Fibroblast of lung (primary cell): ENCODE data around the gene PTPRQ. TPM values are rescaled to one million over a fixed set of nuclear protein-coding genes. Genes with fewer than 3 reads are reported as not detected.
A peak's percentile ranks its signal among the peaks of the same experiment; 100 is the strongest.

ENCODE experiments used
- DNase-seq, 2 donors: peaks; one replicate each; pipeline versions ENCODE4 v3.0.0 to v3.0.0-alpha.2; 2010; ENCODE audit warnings: low read depth in 2 of 2
- H2AFZ ChIP-seq: 2 replicates; pipeline ENCODE4 v1.5.1; 2012; ENCODE audit warnings: low read length, control low read depth, inconsistent platforms
- H3K27ac ChIP-seq: 2 replicates; pipeline ENCODE4 v1.5.1; 2011; ENCODE audit warnings: low read length, control low read depth; ENCODE audit not compliant: insufficient read depth
- H3K27me3 ChIP-seq: 2 replicates; pipeline ENCODE4 v1.5.1; 2011; ENCODE audit warnings: mild to moderate bottlenecking, low read length; ENCODE audit not compliant: control insufficient read depth, insufficient read depth
- H3K36me3 ChIP-seq: 2 replicates; pipeline ENCODE4 v1.5.1; 2011; ENCODE audit warnings: low read length; ENCODE audit not compliant: control insufficient read depth, insufficient read depth
- H3K4me1 ChIP-seq: 2 replicates; pipeline ENCODE4 v1.5.1; 2011; ENCODE audit warnings: low read length; ENCODE audit not compliant: control insufficient read depth, insufficient read depth; ENCODE audit errors: extremely low read depth
- H3K4me2 ChIP-seq: 2 replicates; pipeline ENCODE4 v1.5.1; 2011; ENCODE audit warnings: low read length, control low read depth; ENCODE audit not compliant: insufficient read depth; ENCODE audit errors: extremely low read depth
- H3K4me3 ChIP-seq, 4 experiments: fragments of 200-600 bp in 1 of 4; sonication (generic) in 1 of 4; replicated peaks in 1 of 4; 2 replicates each; pipeline ENCODE4 v1.5.1; 2011 to 2016; ENCODE audit warnings: low read length in 4 of 4, low read depth in 3 of 4, mild to moderate bottlenecking in 3 of 4, control low read depth in 2 of 4, inconsistent platforms in 1 of 4, mixed read lengths in 1 of 4; ENCODE audit not compliant: insufficient read depth in 1 of 4; ENCODE audit errors: control extremely low read depth in 1 of 4
- H3K79me2 ChIP-seq: 2 replicates; pipeline ENCODE4 v1.5.1; 2012; ENCODE audit warnings: mild to moderate bottlenecking, low read length, inconsistent platforms; ENCODE audit not compliant: control insufficient read depth, insufficient read depth
- H3K9ac ChIP-seq: 2 replicates; pipeline ENCODE4 v1.5.1; 2011; ENCODE audit warnings: mild to moderate bottlenecking, low read length, control low read depth; ENCODE audit not compliant: insufficient read depth
- H3K9me3 ChIP-seq: 2 replicates; pipeline ENCODE4 v1.5.1; 2012; ENCODE audit warnings: low read depth, low read length; ENCODE audit not compliant: control insufficient read depth, insufficient read depth
- H4K20me1 ChIP-seq: 2 replicates; pipeline ENCODE4 v1.5.1; 2011; ENCODE audit warnings: low read length; ENCODE audit not compliant: control insufficient read depth, insufficient read depth; ENCODE audit errors: extremely low read depth
- CTCF ChIP-seq, 2 donors: IDR thresholded peaks in 1 of 2; conservative IDR thresholded peaks in 1 of 2; 1 replicate in 1 of 2; 2 replicates in 1 of 2; pipeline ENCODE4 v1.5.1; 2011 to 2012; ENCODE audit warnings: low read length in 2 of 2, control low read depth in 1 of 2, inconsistent platforms in 1 of 2, low read depth in 1 of 2, mild to moderate bottlenecking in 1 of 2
- EZH2 ChIP-seq: IDR thresholded peaks from 2 replicates; pipeline ENCODE4 v1.5.1; 2012; ENCODE audit warnings: low read length, control low read depth, mild to moderate bottlenecking; ENCODE audit errors: missing control alignments
- polyA plus RNA-seq, 2 donors: library from polyadenylated mRNA; depleted of rRNA in 1 of 2; stranded (reverse) in 1 of 2; unstranded in 1 of 2; fragments of >200 nt; gene quantifications; 2 replicates each; pipeline ENCODE4 v1.2.1, GENCODE V29; 2011 to 2012; ENCODE audit warnings: missing spikeins in 1 of 2
- total RNA-seq: library from RNA; depleted of rRNA; stranded (reverse); fragments of >200 nt; gene quantifications from 2 replicates; pipeline ENCODE4 v1.2.1, GENCODE V29; 2014

The PTPRQ gene
- total and polyA plus RNA-seq, 2 donors (not counting 1 experiment from before 2014, with no cell fraction given) = 1.3 to 7.7 TPM

GRCh38 chr12:80580254-80580653 lies 136.2 kb downstream of the PTPRQ start:
- peak overlapping the region; percentile 90 for H3K27ac ChIP-seq
- H3K4me3 ChIP-seq = peak overlapping the region in 2 of 4 experiments; percentile 12 to 75

GRCh38 chr12:80581783-80582182 lies 137.7 kb downstream of the PTPRQ start:
- Histone ChIP-seq H4K20me1 (no peaks in the 10 kb centered on the region), H3K4me1 (peaks cover 15% of the 10 kb centered on the region), H3K27me3 (no peaks in the 10 kb centered on the region), H3K9ac (no peak overlapping the region), H3K36me3 (no peaks in the 10 kb centered on the region), H3K27ac (peak overlapping the region; percentile 90), H3K79me2 (no peaks in the 10 kb centered on the region), H3K4me3 (no peak overlapping the region), H3K9me3 (no peaks in the 10 kb centered on the region), H2AFZ (no peak overlapping the region), H3K4me2 (no peak overlapping the region)
- TF ChIP-seq EZH2 (no peak), CTCF (conservative IDR thresholded peaks at IDR 0.05 in 1 of 2, IDR thresholded peaks at IDR 0.05 in 1 of 2; ENCODE audit: low read depth in 1 of 2, low read length in 2 of 2) (no peak)
- DNase-seq = no peak

More at GRCh38 chr12:80580254-80580653, 136.2 kb downstream of the PTPRQ start:
- Histone ChIP-seq H4K20me1 (no peaks in the 10 kb centered on the region), H3K79me2 (no peaks in the 10 kb centered on the region), H3K36me3 (no peaks in the 10 kb centered on the region), H3K27me3 (no peaks in the 10 kb centered on the region), H3K4me2 (peak overlapping the region; percentile 62), H3K9ac (no peak overlapping the region), H3K4me1 (peaks cover 15% of the 10 kb centered on the region), H3K9me3 (no peaks in the 10 kb centered on the region), H2AFZ (no peak overlapping the region)
- TF ChIP-seq EZH2 = no peak
- DNase-seq = peak; percentile 95 to 97

GRCh38 chr12:80582431-80582830 lies 138.4 kb downstream of the PTPRQ start:
- Histone ChIP-seq H3K27me3 (no peaks in the 10 kb centered on the region), H3K27ac (peak overlapping the region; percentile 90), H3K4me1 (peaks cover 15% of the 10 kb centered on the region), H3K9ac (no peak overlapping the region), H3K79me2 (no peaks in the 10 kb centered on the region), H2AFZ (peak overlapping the region; percentile 10), H3K36me3 (no peaks in the 10 kb centered on the region), H3K4me2 (no peak overlapping the region), H3K9me3 (no peaks in the 10 kb centered on the region), H3K4me3 (no peak overlapping the region), H4K20me1 (no peaks in the 10 kb centered on the region)
- TF ChIP-seq EZH2 = no peak
- no peak for TF ChIP-seq CTCF (conservative IDR thresholded peaks at IDR 0.05 in 1 of 2, IDR thresholded peaks at IDR 0.05 in 1 of 2; ENCODE audit: low read depth in 1 of 2, low read length in 2 of 2)
- DNase-seq = no peak
